Ectodermal cell (in vitro differentiated cells): Measurements from ENCODE around the gene TRMU.

Experiments
- H3K27ac ChIP-seq: 2 replicates; pipeline ENCODE4 v1.7.0; 2013; ENCODE audit warnings: mild to moderate bottlenecking, low read depth, low read length; ENCODE audit not compliant: insufficient read depth, poor library complexity, severe bottlenecking
- H3K27me3 ChIP-seq: 2 replicates; pipeline ENCODE4 v1.7.0; 2013; ENCODE audit warnings: mild to moderate bottlenecking, low read length; ENCODE audit not compliant: insufficient read depth, control insufficient read depth, poor library complexity, severe bottlenecking
- H3K36me3 ChIP-seq: one replicate; pipeline ENCODE4 v1.7.0; 2013; ENCODE audit warnings: low read length; ENCODE audit not compliant: control insufficient read depth, insufficient read depth
- H3K4me1 ChIP-seq: one replicate; pipeline ENCODE4 v1.7.0; 2013; ENCODE audit warnings: low read length; ENCODE audit not compliant: control insufficient read depth, insufficient read depth
- H3K4me3 ChIP-seq: 2 replicates; pipeline ENCODE4 v1.7.0; 2013; ENCODE audit warnings: low read depth, low read length, control low read depth; ENCODE audit not compliant: insufficient read depth
- H3K9me3 ChIP-seq: 2 replicates; pipeline ENCODE4 v1.7.0; 2013; ENCODE audit warnings: mild to moderate bottlenecking, low read length, moderate library complexity; ENCODE audit not compliant: control insufficient read depth
- WGBS, 2 experiments: methylation state at CpG; one replicate each; pipeline ENCODE4 v1.1.7; 2013; ENCODE audit warnings: missing lambda C conversion rate in 2 of 2; 5-methylcytosine and 5-hydroxymethylcytosine counted together

The TRMU gene

GRCh38 chr22:46369716-46370583, 34.4 kb downstream of the TRMU start:
- H3K4me1 ChIP-seq = no peaks in the 10 kb centered on the region
- H3K27ac ChIP-seq = no peak overlapping the region
- no peaks in the 10 kb centered on the region for H3K9me3 ChIP-seq
- WGBS, 2 experiments = 92 to 95% methylated on average over 25 of the region's 25 CpGs
- peaks cover 2% of the 10 kb centered on the region for H3K36me3 ChIP-seq
- H3K4me3 ChIP-seq = no peak overlapping the region
- H3K27me3 ChIP-seq = no peaks in the 10 kb centered on the region

- H3K36me3 ChIP-seq = peaks cover 6% of the 10 kb centered on the region
- 93 to 94% methylated on average over 15 of the region's 15 CpGs for WGBS, 2 experiments
- no peaks in the 10 kb centered on the region for H3K9me3 ChIP-seq
- H3K27me3 ChIP-seq = no peaks in the 10 kb centered on the region
- H3K4me1 ChIP-seq = no peaks in the 10 kb centered on the region
- H3K4me3 ChIP-seq = no peak overlapping the region
- H3K27ac ChIP-seq = no peak overlapping the region
Measured at GRCh38 chr22:46370584-46371291, 35.2 kb downstream of the TRMU start.

GRCh38 chr22:46371623-46372226, 36.2 kb downstream of the TRMU start:
- Histone ChIP-seq H3K4me3 (no peak overlapping the region), H3K4me1 (peaks cover under 1% of the 10 kb centered on the region), H3K27me3 (no peaks in the 10 kb centered on the region), H3K9me3 (no peaks in the 10 kb centered on the region), H3K36me3 (peaks cover 16% of the 10 kb centered on the region), H3K27ac (no peak overlapping the region)
- WGBS, 2 experiments = 88 to 92% methylated on average over 2 of the region's 2 CpGs

- H3K4me3 ChIP-seq = no peak overlapping the region
- H3K36me3 ChIP-seq = peaks cover 19% of the 10 kb centered on the region
- WGBS, 2 experiments = 95 to 96% methylated on average over 18 of the region's 18 CpGs
- no peaks in the 10 kb centered on the region for H3K27me3 ChIP-seq
- H3K27ac ChIP-seq = no peak overlapping the region
- peaks cover 10% of the 10 kb centered on the region for H3K4me1 ChIP-seq
- H3K9me3 ChIP-seq = no peaks in the 10 kb centered on the region
Measured at GRCh38 chr22:46372686-46373085, 37.2 kb downstream of the TRMU start.

GRCh38 chr22:46373159-46373558, 37.6 kb downstream of the TRMU start:
- H3K27ac ChIP-seq = no peak overlapping the region
- 91 to 92% methylated on average over 8 of the region's 8 CpGs for WGBS, 2 experiments
- no peaks in the 10 kb centered on the region for H3K9me3 ChIP-seq
- H3K36me3 ChIP-seq = peaks cover 19% of the 10 kb centered on the region
- no peaks in the 10 kb centered on the region for H3K27me3 ChIP-seq
- no peak overlapping the region for H3K4me3 ChIP-seq
- H3K4me1 ChIP-seq = peaks cover 14% of the 10 kb centered on the region

GRCh38 chr22:46373921-46374662, 38.6 kb downstream of the TRMU start:
- Histone ChIP-seq H3K36me3 (peaks cover 19% of the 10 kb centered on the region), H3K27ac (no peak overlapping the region), H3K4me3 (no peak overlapping the region), H3K27me3 (no peaks in the 10 kb centered on the region), H3K4me1 (peaks cover 24% of the 10 kb centered on the region), H3K9me3 (no peaks in the 10 kb centered on the region)
- WGBS, 2 experiments = 94% methylated on average over 31 of the region's 31 CpGs

GRCh38 chr22:46374663-46375474, 39.4 kb downstream of the TRMU start:
- H3K27me3 ChIP-seq = no peaks in the 10 kb centered on the region
- H3K4me1 ChIP-seq = peaks cover 31% of the 10 kb centered on the region
- no peak overlapping the region for H3K27ac ChIP-seq
- peaks cover 19% of the 10 kb centered on the region for H3K36me3 ChIP-seq
- 95% methylated on average over 38 of the region's 38 CpGs for WGBS, 2 experiments
- H3K4me3 ChIP-seq = no peak overlapping the region
- H3K9me3 ChIP-seq = no peaks in the 10 kb centered on the region

GRCh38 chr22:46376111-46376510, 40.6 kb downstream of the TRMU start:
- Histone ChIP-seq H3K9me3 (no peaks in the 10 kb centered on the region), H3K4me1 (peaks cover 36% of the 10 kb centered on the region), H3K4me3 (no peak overlapping the region), H3K27me3 (no peaks in the 10 kb centered on the region), H3K27ac (no peak overlapping the region), H3K36me3 (peaks cover 19% of the 10 kb centered on the region)
- 93 to 98% methylated on average over 3 of the region's 3 CpGs for WGBS, 2 experiments

GRCh38 chr22:46376908-46377524, 41.5 kb downstream of the TRMU start:
- no peaks in the 10 kb centered on the region for H3K27me3 ChIP-seq
- peaks cover 19% of the 10 kb centered on the region for H3K36me3 ChIP-seq
- H3K27ac ChIP-seq = no peak overlapping the region
- no peaks in the 10 kb centered on the region for H3K9me3 ChIP-seq
- WGBS, 2 experiments = 85 to 88% methylated on average over 19 of the region's 19 CpGs
- H3K4me3 ChIP-seq = no peak overlapping the region
- H3K4me1 ChIP-seq = peaks cover 36% of the 10 kb centered on the region
